H1 (cell line): ENCODE results near the gene STXBP4. TPM values are rescaled to one million over a fixed set of nuclear protein-coding genes. Genes with fewer than 3 reads are reported as not detected.

Experiments used
- CTCF ChIA-PET: fragments of 300-600 bp; sonication (Branson Sonifier 250); formaldehyde crosslinking; loops from one replicate; lab custom pipeline; 2021; ENCODE audit not compliant: partially characterized antibody; lab: Charles Lee
- POLR2A ChIA-PET: fragments of 300-600 bp; sonication (Branson Sonifier 250); formaldehyde crosslinking; loops from one replicate; lab custom pipeline; 2021; ENCODE audit warnings: inconsistent platforms; ENCODE audit not compliant: partially characterized antibody; lab: Charles Lee
- DNase-seq, 2 experiments: peaks; one replicate each; pipeline versions ENCODE4 v3.0.0 to v3.0.0-alpha.2; 2010 to 2022; ENCODE audit warnings: low spot score in 2 of 2, low read depth in 1 of 2, mixed read lengths in 1 of 2
- FAIRE-seq: peaks from 2 replicates; lab custom pipeline; 2011; peaks lifted over from hg19 to GRCh38; lab: Jason Lieb, UNC
- H2AFZ ChIP-seq: 2 replicates; pipeline ENCODE4 v1.8.1; 2012; ENCODE audit warnings: low read length, inconsistent platforms
- H2AK5ac ChIP-seq: 2 replicates; pipeline ENCODE4 v1.6.1; 2013; ENCODE audit warnings: low read depth, low read length
- H2BK120ac ChIP-seq: replicated peaks from 2 replicates; pipeline ENCODE3; 2013; ENCODE audit warnings: low read depth, low read length, inconsistent platforms
- H2BK12ac ChIP-seq: 2 replicates; pipeline ENCODE4 v1.6.1; 2013; ENCODE audit warnings: low read depth, low read length
- H2BK15ac ChIP-seq: 2 replicates; pipeline ENCODE4 v1.6.1; 2013; ENCODE audit warnings: low read length
- H2BK20ac ChIP-seq: 2 replicates; pipeline ENCODE4 v1.6.1; 2013; ENCODE audit warnings: low read length
- H2BK5ac ChIP-seq: 2 replicates; pipeline ENCODE4 v1.6.1; 2013; ENCODE audit warnings: low read depth, low read length
- H3K14ac ChIP-seq: 2 replicates; pipeline ENCODE4 v1.6.1; 2013; ENCODE audit warnings: inconsistent platforms; ENCODE audit not compliant: insufficient read length
- H3K18ac ChIP-seq: 2 replicates; pipeline ENCODE4 v1.6.1; 2013; ENCODE audit warnings: low read length; ENCODE audit errors: extremely low read depth
- H3K23ac ChIP-seq: 2 replicates; pipeline ENCODE4 v1.6.1; 2013; ENCODE audit warnings: inconsistent platforms; ENCODE audit not compliant: insufficient read length
- H3K23me2 ChIP-seq: 2 replicates; pipeline ENCODE4 v1.6.1; 2013; ENCODE audit warnings: low read depth, low read length
- H3K27ac ChIP-seq: 2 replicates; pipeline ENCODE4 v1.6.1; 2011; ENCODE audit warnings: low read depth, low read length, inconsistent platforms
- H3K27me3 ChIP-seq, 4 experiments: replicated peaks in 1 of 4; 1 replicate in 1 of 4; 2 replicates in 3 of 4; pipeline versions ENCODE4 v1.6.1 to v1.8.1; 2011 to 2013; ENCODE audit warnings: low read length in 3 of 4, mild to moderate bottlenecking in 3 of 4, inconsistent platforms in 2 of 4, mixed read lengths in 2 of 4, moderate library complexity in 1 of 4; ENCODE audit not compliant: control insufficient read depth in 3 of 4, insufficient read depth in 3 of 4; ENCODE audit errors: extremely low read depth in 1 of 4
- H3K36me3 ChIP-seq, 4 experiments: 2 replicates each; pipeline versions ENCODE4 v1.6.1 to v1.8.1; 2011 to 2013; ENCODE audit warnings: mild to moderate bottlenecking in 4 of 4, low read length in 3 of 4, moderate library complexity in 2 of 4, control low read depth in 1 of 4, inconsistent platforms in 1 of 4; ENCODE audit not compliant: insufficient read depth in 4 of 4, control insufficient read depth in 2 of 4
- H3K4ac ChIP-seq: replicated peaks from 2 replicates; pipeline ENCODE3; 2013; ENCODE audit warnings: low read length, low read depth, mixed read lengths, inconsistent platforms; ENCODE audit not compliant: insufficient read length
- H3K4me1 ChIP-seq, 4 experiments: replicated peaks in 1 of 4; 1 replicate in 1 of 4; 2 replicates in 3 of 4; pipeline versions ENCODE4 v1.6.1 to v1.8.1; 2011 to 2013; ENCODE audit warnings: low read length in 3 of 4, inconsistent platforms in 2 of 4, mixed read lengths in 1 of 4; ENCODE audit not compliant: insufficient read depth in 4 of 4, control insufficient read depth in 3 of 4
- H3K4me2 ChIP-seq, 2 experiments: 2 replicates each; pipeline versions ENCODE4 v1.6.1 to v1.8.1; 2011 to 2013; ENCODE audit warnings: low read depth in 2 of 2, low read length in 2 of 2, control low read depth in 1 of 2, inconsistent platforms in 1 of 2, mild to moderate bottlenecking in 1 of 2; ENCODE audit not compliant: insufficient read depth in 1 of 2
- H3K4me3 ChIP-seq, 4 experiments: fragments of 200-600, 300-600 bp in 1 of 4; sonication (generic), shearing (Covaris generic), sonication (Bioruptor Twin) in 1 of 4; 2 replicates each; pipeline versions ENCODE4 v1.5.1 to v1.8.1; 2011 to 2016; ENCODE audit warnings: low read length in 4 of 4, low read depth in 3 of 4, control low read depth in 2 of 4, inconsistent platforms in 2 of 4, mild to moderate bottlenecking in 2 of 4, mixed read lengths in 1 of 4, moderate library complexity in 1 of 4; ENCODE audit not compliant: insufficient read depth in 2 of 4; ENCODE audit errors: extremely low read depth in 1 of 4
- H3K56ac ChIP-seq: replicated peaks from 2 replicates; pipeline ENCODE3; 2013; ENCODE audit warnings: low read depth, mild to moderate bottlenecking, mixed read lengths, low read length, inconsistent platforms; ENCODE audit not compliant: insufficient read length
- H3K79me1 ChIP-seq: 2 replicates; pipeline ENCODE4 v1.6.1; 2013; ENCODE audit warnings: low read depth, low read length, control low read depth
- H3K79me2 ChIP-seq, 2 experiments: 2 replicates each; pipeline versions ENCODE4 v1.6.1 to v1.8.1; 2012 to 2013; ENCODE audit warnings: low read length in 2 of 2, mild to moderate bottlenecking in 2 of 2, inconsistent platforms in 1 of 2; ENCODE audit not compliant: insufficient read depth in 2 of 2, control insufficient read depth in 1 of 2
- H3K9ac ChIP-seq, 4 experiments: replicated peaks in 1 of 4; 1 replicate in 1 of 4; 2 replicates in 3 of 4; pipeline versions ENCODE4 v1.6.1 to v1.8.1; 2011 to 2013; ENCODE audit warnings: low read depth in 3 of 4, low read length in 3 of 4, control low read depth in 2 of 4, mild to moderate bottlenecking in 2 of 4, moderate library complexity in 2 of 4, inconsistent platforms in 1 of 4; ENCODE audit errors: extremely low read depth in 1 of 4
- H3K9me3 ChIP-seq, 2 experiments: 2 replicates each; pipeline versions ENCODE4 v1.6.1 to v1.8.1; 2012 to 2013; ENCODE audit warnings: mild to moderate bottlenecking in 2 of 2, moderate library complexity in 2 of 2, control low read depth in 1 of 2, inconsistent platforms in 1 of 2, low read depth in 1 of 2, low read length in 1 of 2, mixed read lengths in 1 of 2; ENCODE audit not compliant: insufficient read depth in 2 of 2
- H4K20me1 ChIP-seq, 2 experiments: replicated peaks in 1 of 2; 2 replicates each; pipeline versions ENCODE3 to v1.8.1; 2011 to 2013; ENCODE audit warnings: inconsistent platforms in 2 of 2, low read length in 2 of 2, mild to moderate bottlenecking in 1 of 2; ENCODE audit not compliant: insufficient read depth in 2 of 2, control insufficient read depth in 1 of 2
- H4K5ac ChIP-seq: 2 replicates; pipeline ENCODE4 v1.6.1; 2013; ENCODE audit warnings: low read length, low read depth, mixed read lengths, inconsistent platforms; ENCODE audit not compliant: insufficient read length
- H4K8ac ChIP-seq: 2 replicates; pipeline ENCODE4 v1.8.0; 2013; ENCODE audit warnings: mild to moderate bottlenecking, moderate library complexity, low read length, inconsistent platforms; ENCODE audit not compliant: insufficient read depth; ENCODE audit errors: extremely low read depth
- H4K91ac ChIP-seq: replicated peaks from 2 replicates; pipeline ENCODE3; 2013; ENCODE audit warnings: low read length, mixed read lengths, inconsistent platforms; ENCODE audit not compliant: insufficient read length
- ASH2L ChIP-seq: fragments of 200-600, 300-600 bp; sonication (generic); IDR thresholded peaks from one replicate; pipeline ENCODE4 v1.7.1; 2017; ENCODE audit warnings: low read length
- ATF3 ChIP-seq: IDR thresholded peaks from 2 replicates; pipeline ENCODE4 v1.6.1; 2011; ENCODE audit warnings: low read depth, mild to moderate bottlenecking, low read length; ENCODE audit not compliant: insufficient read depth
- CEBPB ChIP-seq: IDR thresholded peaks from 2 replicates; pipeline ENCODE4 v1.6.1; 2012; ENCODE audit warnings: low read depth, low read length
- CTCF ChIP-seq, 3 experiments: IDR thresholded peaks; 1 replicate in 2 of 3; 2 replicates in 1 of 3; pipeline versions ENCODE4 v1.5.1 to v1.6.1; 2011; ENCODE audit warnings: low read length in 3 of 3, mild to moderate bottlenecking in 3 of 3, inconsistent platforms in 2 of 3, low read depth in 1 of 3, moderate library complexity in 1 of 3; ENCODE audit not compliant: insufficient read depth in 1 of 3; ENCODE audit errors: control extremely low read depth in 1 of 3
- EZH2 ChIP-seq: fragments of 200-600 bp; sonication (generic); IDR thresholded peaks from 2 replicates; pipeline ENCODE4 v1.7.1; 2012; ENCODE audit warnings: low read depth, mild to moderate bottlenecking, moderate library complexity, low read length, inconsistent platforms; ENCODE audit not compliant: severe bottlenecking
- KDM4A ChIP-seq: IDR thresholded peaks from one replicate; pipeline ENCODE4 v1.7.1; 2012; ENCODE audit warnings: low read depth, mild to moderate bottlenecking, moderate library complexity, low read length, inconsistent platforms; ENCODE audit not compliant: severe bottlenecking
- RNF2 ChIP-seq: fragments of 200-900, 300-1000 bp; sonication (generic); IDR thresholded peaks from 2 replicates; pipeline ENCODE4 v1.7.1; 2016; ENCODE audit warnings: borderline replicate concordance, low read depth, mild to moderate bottlenecking, antibody characterized with exemption, low read length; ENCODE audit not compliant: poor library complexity, severe bottlenecking; ENCODE audit errors: missing control alignments
- RXRA ChIP-seq: IDR thresholded peaks from 2 replicates; pipeline ENCODE4 v1.6.1; 2011; ENCODE audit warnings: low read depth, mild to moderate bottlenecking, low read length, moderate library complexity; ENCODE audit not compliant: insufficient read depth
- SIX5 ChIP-seq: IDR thresholded peaks from 2 replicates; pipeline ENCODE4 v1.6.1; 2011; ENCODE audit warnings: mild to moderate bottlenecking, low read depth, low read length
- SP1 ChIP-seq: IDR thresholded peaks from 2 replicates; pipeline ENCODE4 v1.6.1; 2011; ENCODE audit warnings: low read depth, low read length
- SRF ChIP-seq: IDR thresholded peaks from 2 replicates; pipeline ENCODE4 v1.6.1; 2011; ENCODE audit warnings: mild to moderate bottlenecking, low read depth, low read length, moderate library complexity
- TEAD4 ChIP-seq: IDR thresholded peaks from 2 replicates; pipeline ENCODE4 v1.6.1; 2012; ENCODE audit warnings: low read depth, low read length, inconsistent platforms, mixed read lengths
- WGBS, 2 experiments: shearing (Covaris generic) in 1 of 2; methylation state at CpG; one replicate each; pipeline versions ENCODE4 v1.1.6 to v1.1.7; 2013 to 2015; ENCODE audit warnings: low lambda C conversion rate in 2 of 2, mixed read lengths in 2 of 2, inconsistent platforms in 1 of 2, low coverage in 1 of 2, missing lambda C conversion rate in 1 of 2; ENCODE audit not compliant: insufficient replicate concordance in 2 of 2, insufficient coverage in 1 of 2, insufficient read length in 1 of 2; ENCODE audit errors: extremely low coverage in 1 of 2, missing lambda C conversion rate in 1 of 2; 5-methylcytosine and 5-hydroxymethylcytosine counted together
- polyA plus RNA-seq, 7 experiments: library from polyadenylated mRNA; depleted of rRNA in 3 of 7; stranded (reverse) in 5 of 7; unstranded in 2 of 7; fragments of >200 nt in 5 of 7; fragments of 200-250 nt in 2 of 7; gene quantifications; 1 replicate in 5 of 7; 2 replicates in 1 of 7; 4 replicates in 1 of 7; pipeline versions ENCODE4 v1.2.1 to v1.2.3, GENCODE V29; 2011 to 2013; ENCODE audit warnings: missing spikeins in 2 of 7, mixed read lengths in 2 of 7
- total RNA-seq: library from RNA; stranded (reverse); fragmentation: NEBNext Ultra II Directional; extraction: Animal tissue kit (Norgen Biotek cat#: 25700); gene quantifications from 2 replicates; pipeline ENCODE4 v1.2.1, GENCODE V29; 2021

The STXBP4 gene
- total and polyA plus RNA-seq, 2 of the 8 experiments (the other 6 are each of a cell fraction or from before 2014, with no cell fraction given) = 3.2 to 18.5 TPM

DNA sequence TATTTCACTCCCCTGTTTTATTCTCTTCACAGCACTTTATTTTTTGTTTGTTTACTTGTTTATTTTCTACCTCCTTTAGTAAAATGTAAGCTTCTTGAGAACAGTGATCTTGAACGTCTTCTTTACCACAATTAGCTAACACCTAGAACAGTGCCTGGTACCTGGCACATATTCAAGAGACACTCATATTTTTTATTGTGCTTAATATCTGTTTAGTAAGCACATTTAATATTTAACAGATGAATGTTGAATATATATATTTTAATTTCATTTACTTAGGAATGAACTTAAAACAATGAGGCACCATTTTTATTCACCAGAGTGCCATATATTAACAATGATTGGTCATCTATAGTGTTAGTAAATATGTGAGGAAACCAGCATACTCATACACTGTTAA is 130.2 kb downstream of the STXBP4 start:
- no peaks in the 10 kb centered on the region for H3K79me1 ChIP-seq
- DNase-seq (no peak), FAIRE-seq (no peak)
- no peak overlapping the region for H4K8ac ChIP-seq
- no peak overlapping the region for H3K18ac ChIP-seq
- no peak overlapping the region for H4K91ac ChIP-seq
- no peaks in the 10 kb centered on the region for H3K4me1 ChIP-seq
- H2AK5ac ChIP-seq = no peak overlapping the region
- H2BK20ac ChIP-seq = no peak overlapping the region
- ChIA-PET POLR2A (no interaction called here), CTCF (no interaction called here)
- WGBS, 2 experiments = 100% methylated on average over 1 of the region's 1 CpG; no CpG with 5 or more reads in 1 of the 2 experiments
- no peak overlapping the region for H2BK5ac ChIP-seq
- H2BK120ac ChIP-seq = no peak overlapping the region
- H3K79me2 ChIP-seq = no peaks in the 10 kb centered on the region
- H3K56ac ChIP-seq = no peak overlapping the region
- no peak overlapping the region for H3K4me3 ChIP-seq
- H2AFZ ChIP-seq = no peak overlapping the region
- no peak overlapping the region for H3K23ac ChIP-seq
- H3K27ac ChIP-seq = no peak overlapping the region
- H3K36me3 ChIP-seq = no peaks in the 10 kb centered on the region
- H3K4me2 ChIP-seq = no peak overlapping the region
- H3K23me2 ChIP-seq = no peaks in the 10 kb centered on the region
- no peaks in the 10 kb centered on the region for H3K27me3 ChIP-seq
- no peaks in the 10 kb centered on the region for H3K9me3 ChIP-seq
- H3K9ac ChIP-seq = no peak overlapping the region
- H2BK15ac ChIP-seq = no peak overlapping the region
- no peak overlapping the region for H2BK12ac ChIP-seq
- no peaks in the 10 kb centered on the region for H4K20me1 ChIP-seq
- no peak overlapping the region for H3K4ac ChIP-seq
- no peak overlapping the region for H3K14ac ChIP-seq
- no peak overlapping the region for H4K5ac ChIP-seq
- TF ChIP-seq ASH2L (no peak), CEBPB (no peak), KDM4A (no peak), SP1 (no peak), ATF3 (no peak), TEAD4 (no peak), CTCF (IDR thresholded peaks at IDR 0.05; ENCODE audit: control extremely low read depth in 1 of 3, insufficient read depth in 1 of 3, low read depth in 1 of 3, low read length in 3 of 3) (no peak), SIX5 (no peak), RXRA (no peak), SRF (no peak), EZH2 (no peak), RNF2 (no peak)
